ENCODE results near the gene HEMK1. TPM values are rescaled to one million over a fixed set of nuclear protein-coding genes. Genes with fewer than 3 reads are reported as not detected.

HEMK1 gene
- total RNA-seq, 1 experiment from 2014 or later, result 20.9 TPM

DNA sequence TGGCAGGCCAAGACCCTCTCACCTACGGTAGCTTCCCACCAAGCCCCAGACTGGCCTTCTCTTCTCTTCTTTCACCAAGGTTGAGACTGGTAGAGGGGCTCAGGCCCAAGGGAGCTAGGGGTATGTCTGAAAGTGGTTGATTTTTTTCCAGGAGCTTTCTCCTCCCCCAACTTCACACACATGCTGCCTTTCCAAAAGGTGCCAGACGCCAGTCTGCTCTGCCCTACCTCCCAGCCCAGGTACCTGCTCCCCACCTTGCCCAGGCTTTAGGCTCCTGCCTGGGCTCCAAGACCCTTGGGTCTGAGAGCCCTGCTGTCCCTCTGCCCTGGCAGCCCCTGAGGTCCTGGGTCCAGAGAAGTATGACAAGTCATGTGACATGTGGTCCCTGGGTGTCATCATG is 76.1 kb downstream of the HEMK1 start (continued):
- TF ChIP-seq, protein P1, sequence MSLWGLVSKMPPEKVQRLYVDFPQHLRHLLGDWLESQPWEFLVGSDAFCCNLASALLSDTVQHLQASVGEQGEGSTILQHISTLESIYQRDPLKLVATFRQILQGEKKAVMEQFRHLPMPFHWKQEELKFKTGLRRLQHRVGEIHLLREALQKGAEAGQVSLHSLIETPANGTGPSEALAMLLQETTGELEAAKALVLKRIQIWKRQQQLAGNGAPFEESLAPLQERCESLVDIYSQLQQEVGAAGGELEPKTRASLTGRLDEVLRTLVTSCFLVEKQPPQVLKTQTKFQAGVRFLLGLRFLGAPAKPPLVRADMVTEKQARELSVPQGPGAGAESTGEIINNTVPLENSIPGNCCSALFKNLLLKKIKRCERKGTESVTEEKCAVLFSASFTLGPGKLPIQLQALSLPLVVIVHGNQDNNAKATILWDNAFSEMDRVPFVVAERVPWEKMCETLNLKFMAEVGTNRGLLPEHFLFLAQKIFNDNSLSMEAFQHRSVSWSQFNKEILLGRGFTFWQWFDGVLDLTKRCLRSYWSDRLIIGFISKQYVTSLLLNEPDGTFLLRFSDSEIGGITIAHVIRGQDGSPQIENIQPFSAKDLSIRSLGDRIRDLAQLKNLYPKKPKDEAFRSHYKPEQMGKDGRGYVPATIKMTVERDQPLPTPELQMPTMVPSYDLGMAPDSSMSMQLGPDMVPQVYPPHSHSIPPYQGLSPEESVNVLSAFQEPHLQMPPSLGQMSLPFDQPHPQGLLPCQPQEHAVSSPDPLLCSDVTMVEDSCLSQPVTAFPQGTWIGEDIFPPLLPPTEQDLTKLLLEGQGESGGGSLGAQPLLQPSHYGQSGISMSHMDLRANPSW (CRISPR knock-in tag; conservative IDR thresholded peaks at IDR 0.05; ENCODE audit: low read depth), result no peak
- TF ChIP-seq NR3C1 (CRISPR knock-in tag; conservative IDR thresholded peaks at IDR 0.05; ENCODE audit: low read depth) (no peak), ZNF671 (CRISPR knock-in tag; IDR thresholded peaks at IDR 0.05) (no peak), NFE2L1 (CRISPR knock-in tag; IDR thresholded peaks at IDR 0.05) (no peak), SP1 (CRISPR knock-in tag; conservative IDR thresholded peaks at IDR 0.05) (no peak)

Other genes starting within 250 kb of the HEMK1 start
- 58.0 to 65.6 TPM (median 62.9 TPM) in 3 replicates for gene HYAL2, start 246.8 kb upstream of the HEMK1 start, total RNA-seq (2021)
- gene TUSC2, start 241.3 kb upstream of the HEMK1 start, total RNA-seq (2021), result 34.7 to 41.1 TPM (median 38.0 TPM) in 3 replicates
- gene RASSF1, start 228.7 kb upstream of the HEMK1 start, total RNA-seq (2021), result 13.2 to 14.5 TPM (median 14.5 TPM) in 3 replicates
- gene ZMYND10, start 223.8 kb upstream of the HEMK1 start, total RNA-seq (2021), result 0.46 to 0.80 TPM (median 0.74 TPM) in 3 replicates
- gene NPRL2, start 218.7 kb upstream of the HEMK1 start, total RNA-seq (2021), result 20.6 to 26.6 TPM (median 23.9 TPM) in 3 replicates
- 9.8 to 12.0 TPM (median 11.3 TPM) in 3 replicates for gene CYB561D2, start 218.7 kb upstream of the HEMK1 start, total RNA-seq (2021)
- 26.7 to 30.0 TPM (median 28.4 TPM) in 3 replicates for gene TMEM115, start 210.0 kb upstream of the HEMK1 start, total RNA-seq (2021)
- gene CACNA2D2, start 65.9 kb upstream of the HEMK1 start, total RNA-seq (2021), result 22.0 to 23.4 TPM (median 22.3 TPM) in 3 replicates
- 11.5 to 14.0 TPM (median 12.1 TPM) in 3 replicates for gene C3orf18, start 1.8 kb upstream of the HEMK1 start, total RNA-seq (2021)
- gene CISH, start 42.3 kb downstream of the HEMK1 start, total RNA-seq (2021), result 1.8 to 2.4 TPM (median 1.9 TPM) in 3 replicates
- gene MAPKAPK3, start 47.6 kb downstream of the HEMK1 start, total RNA-seq (2021), result 52.7 to 60.2 TPM (median 54.4 TPM) in 3 replicates
- gene DOCK3, start 105.4 kb downstream of the HEMK1 start, total RNA-seq (2021), result 5.2 to 5.6 TPM (median 5.5 TPM) in 3 replicates